ENCODE data around the gene TTC9. TPM values are rescaled to one million over a fixed set of nuclear protein-coding genes. Genes with fewer than 3 reads are reported as not detected.

Gene TTC9
- total RNA-seq, 1 donor from 2014 or later: 8.6 TPM

DNA sequence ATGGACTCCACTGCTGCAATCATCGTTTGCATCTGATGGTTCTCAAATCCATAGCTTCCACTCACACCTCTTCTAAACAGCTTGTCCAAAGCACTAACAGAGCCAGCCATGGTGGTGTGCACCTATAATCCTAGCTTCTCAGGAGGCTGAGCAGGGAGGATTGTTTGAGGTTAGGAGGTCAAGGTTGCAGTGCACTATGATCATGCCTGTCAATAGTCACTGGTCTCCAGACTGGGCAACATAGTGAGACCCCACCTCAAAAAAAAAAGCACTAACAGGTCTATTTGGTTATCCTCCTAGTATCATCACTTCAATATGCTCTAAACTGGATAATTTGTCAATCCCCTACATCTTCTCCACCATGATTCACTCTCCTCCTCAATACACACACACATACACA lies 63.2 kb downstream of the TTC9 start:
- no peak overlapping the region for H3K4me3 Mint-ChIP-seq (ENCODE audit: unreplicated experiment)
- H3K36me3 Mint-ChIP-seq (ENCODE audit: unreplicated experiment): peaks cover 4% of the 10 kb centered on the region
- H3K27me3 Mint-ChIP-seq (ENCODE audit: unreplicated experiment): peaks cover 2% of the 10 kb centered on the region
- TF ChIP-seq, protein P1, sequence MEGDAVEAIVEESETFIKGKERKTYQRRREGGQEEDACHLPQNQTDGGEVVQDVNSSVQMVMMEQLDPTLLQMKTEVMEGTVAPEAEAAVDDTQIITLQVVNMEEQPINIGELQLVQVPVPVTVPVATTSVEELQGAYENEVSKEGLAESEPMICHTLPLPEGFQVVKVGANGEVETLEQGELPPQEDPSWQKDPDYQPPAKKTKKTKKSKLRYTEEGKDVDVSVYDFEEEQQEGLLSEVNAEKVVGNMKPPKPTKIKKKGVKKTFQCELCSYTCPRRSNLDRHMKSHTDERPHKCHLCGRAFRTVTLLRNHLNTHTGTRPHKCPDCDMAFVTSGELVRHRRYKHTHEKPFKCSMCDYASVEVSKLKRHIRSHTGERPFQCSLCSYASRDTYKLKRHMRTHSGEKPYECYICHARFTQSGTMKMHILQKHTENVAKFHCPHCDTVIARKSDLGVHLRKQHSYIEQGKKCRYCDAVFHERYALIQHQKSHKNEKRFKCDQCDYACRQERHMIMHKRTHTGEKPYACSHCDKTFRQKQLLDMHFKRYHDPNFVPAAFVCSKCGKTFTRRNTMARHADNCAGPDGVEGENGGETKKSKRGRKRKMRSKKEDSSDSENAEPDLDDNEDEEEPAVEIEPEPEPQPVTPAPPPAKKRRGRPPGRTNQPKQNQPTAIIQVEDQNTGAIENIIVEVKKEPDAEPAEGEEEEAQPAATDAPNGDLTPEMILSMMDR (IDR thresholded peaks at IDR 0.05; ENCODE audit: partially characterized antibody, unreplicated experiment): no peak
- H3K27ac Mint-ChIP-seq (ENCODE audit: unreplicated experiment): no peak overlapping the region
- peaks cover 2% of the 10 kb centered on the region for H3K9me3 Mint-ChIP-seq (ENCODE audit: unreplicated experiment)
- DNase-seq: no peak
- H3K4me1 Mint-ChIP-seq (ENCODE audit: low read depth, unreplicated experiment): no peaks in the 10 kb centered on the region

DNA sequence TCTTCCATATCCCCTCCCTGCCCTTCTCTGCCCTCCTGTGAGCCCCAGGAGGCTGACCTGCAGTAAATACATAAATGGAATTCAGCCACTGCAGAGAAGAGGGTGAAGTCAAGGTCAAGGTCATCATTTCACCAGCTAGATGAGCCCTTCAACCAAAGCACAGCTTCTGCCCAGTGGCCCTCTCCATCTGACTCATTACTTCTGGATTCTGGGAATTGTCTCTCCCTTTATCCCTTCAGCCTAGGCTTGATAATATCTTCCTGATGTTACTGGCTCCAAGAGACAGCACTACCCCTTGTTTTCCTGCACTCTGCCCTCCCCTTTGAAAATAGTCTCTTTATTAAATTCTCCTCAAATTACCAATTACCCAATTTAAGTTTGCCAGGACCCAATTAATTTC lies 64.5 kb downstream of the TTC9 start:
- TF ChIP-seq, protein P1 (IDR thresholded peaks at IDR 0.05; ENCODE audit: partially characterized antibody, unreplicated experiment): no peak
- Mint-ChIP-seq H3K4me3 (ENCODE audit: unreplicated experiment) (no peak overlapping the region), H3K36me3 (ENCODE audit: unreplicated experiment) (peaks cover 4% of the 10 kb centered on the region), H3K9me3 (ENCODE audit: unreplicated experiment) (peaks cover 2% of the 10 kb centered on the region), H3K27ac (ENCODE audit: unreplicated experiment) (no peak overlapping the region), H3K4me1 (ENCODE audit: low read depth, unreplicated experiment) (no peaks in the 10 kb centered on the region), H3K27me3 (ENCODE audit: unreplicated experiment) (peaks cover 2% of the 10 kb centered on the region)
- no peak for DNase-seq

DNA sequence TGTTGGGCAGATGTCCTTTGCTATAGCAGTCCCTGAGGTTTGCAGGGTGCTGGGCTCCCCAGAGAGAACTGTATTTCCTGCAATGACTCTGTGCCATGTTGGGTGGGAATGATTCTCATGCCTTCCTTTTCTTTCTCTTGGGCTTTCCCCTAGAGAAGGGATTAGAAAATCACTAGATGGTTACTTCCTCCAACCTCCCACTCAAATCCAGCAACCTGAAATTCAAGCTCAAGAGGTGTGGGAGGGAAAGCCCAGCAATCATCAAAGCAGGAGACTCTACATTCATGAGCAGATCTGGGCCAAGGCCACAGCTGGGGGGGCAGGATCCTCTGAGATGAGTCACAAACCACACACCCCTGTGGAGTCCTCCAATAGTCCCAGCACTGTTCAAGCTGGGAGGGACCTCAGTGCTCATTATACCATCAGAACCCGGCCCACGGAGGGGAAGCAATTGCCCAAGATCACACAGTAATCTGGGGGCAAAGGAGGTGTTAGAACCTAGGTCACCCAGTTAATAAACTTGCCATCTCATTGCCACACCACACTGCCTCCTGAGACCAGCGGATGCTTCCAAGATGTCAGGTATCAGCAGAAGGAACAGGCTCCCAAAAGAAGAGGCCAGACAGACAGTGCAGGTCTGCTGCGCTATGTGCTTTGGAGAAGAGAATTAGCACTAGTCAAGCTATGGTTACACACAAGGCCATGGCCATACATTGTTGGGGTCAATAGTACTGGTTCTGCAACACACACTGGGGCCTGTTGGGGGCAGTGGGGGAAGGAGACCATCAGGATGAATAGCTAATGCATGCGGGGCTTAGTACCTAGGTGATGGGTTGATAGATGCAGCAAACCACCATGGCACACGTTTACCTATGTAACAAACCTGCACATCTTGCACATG lies 65.7 kb downstream of the TTC9 start:
- H3K27ac Mint-ChIP-seq (ENCODE audit: unreplicated experiment): no peak overlapping the region
- no peaks in the 10 kb centered on the region for H3K4me1 Mint-ChIP-seq (ENCODE audit: low read depth, unreplicated experiment)
- peaks cover 1% of the 10 kb centered on the region for H3K27me3 Mint-ChIP-seq (ENCODE audit: unreplicated experiment)
- H3K4me3 Mint-ChIP-seq (ENCODE audit: unreplicated experiment): no peak overlapping the region
- TF ChIP-seq, protein P1 (IDR thresholded peaks at IDR 0.05; ENCODE audit: partially characterized antibody, unreplicated experiment): no peak
- H3K9me3 Mint-ChIP-seq (ENCODE audit: unreplicated experiment): no peaks in the 10 kb centered on the region
- H3K36me3 Mint-ChIP-seq (ENCODE audit: unreplicated experiment): peaks cover 4% of the 10 kb centered on the region
- DNase-seq: no peak

DNA sequence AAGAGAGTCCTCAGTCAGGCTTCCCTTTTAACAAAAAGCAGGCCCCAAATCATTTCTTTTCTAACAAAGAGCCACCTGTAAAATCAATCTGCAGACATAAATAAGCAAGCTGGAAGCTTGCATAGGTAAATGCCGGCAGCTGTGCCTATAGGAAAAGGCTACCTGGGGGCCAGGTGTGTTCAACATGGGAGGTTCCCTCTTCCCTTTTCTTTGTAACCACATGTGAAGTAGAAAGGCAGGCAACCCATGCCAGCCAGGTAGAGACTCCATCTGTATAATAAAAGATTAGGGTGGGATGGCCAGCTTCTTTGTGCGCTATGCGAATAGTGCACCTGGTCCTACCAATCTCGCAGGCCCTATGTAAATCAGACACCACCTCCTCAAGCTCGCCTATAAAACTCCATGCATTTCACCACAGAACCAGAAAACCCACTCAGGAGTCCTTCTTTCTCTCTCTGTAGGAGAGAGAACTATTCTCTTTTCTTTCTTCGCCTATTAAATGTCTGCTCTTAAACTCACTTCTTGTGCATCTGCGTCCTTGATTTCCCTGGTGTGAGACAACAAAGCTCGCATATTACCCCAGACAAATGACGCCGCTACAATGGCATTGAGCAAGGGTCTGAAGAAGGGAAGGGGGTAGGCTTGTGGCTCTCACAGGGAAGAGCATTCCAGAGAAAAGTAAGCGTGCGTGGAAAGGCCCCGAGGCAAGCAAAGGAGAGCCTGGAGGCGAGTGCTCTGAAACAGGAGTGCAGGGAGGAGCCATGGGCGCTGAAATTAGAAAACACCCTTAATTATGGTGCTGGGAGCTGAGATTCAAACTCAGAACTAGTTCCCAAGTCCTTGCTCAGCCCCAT lies 67.2 kb downstream of the TTC9 start:
- H3K9me3 Mint-ChIP-seq (ENCODE audit: unreplicated experiment): no peaks in the 10 kb centered on the region
- H3K4me3 Mint-ChIP-seq (ENCODE audit: unreplicated experiment): no peak overlapping the region
- peaks cover 2% of the 10 kb centered on the region for H3K27me3 Mint-ChIP-seq (ENCODE audit: unreplicated experiment)
- no peaks in the 10 kb centered on the region for H3K4me1 Mint-ChIP-seq (ENCODE audit: low read depth, unreplicated experiment)
- DNase-seq: no peak
- H3K36me3 Mint-ChIP-seq (ENCODE audit: unreplicated experiment): peaks cover 4% of the 10 kb centered on the region
- TF ChIP-seq, protein P1 (IDR thresholded peaks at IDR 0.05; ENCODE audit: partially characterized antibody, unreplicated experiment): no peak
- no peak overlapping the region for H3K27ac Mint-ChIP-seq (ENCODE audit: unreplicated experiment)
